ENCODE data around the gene REEP1.

REEP1 gene

DNA sequence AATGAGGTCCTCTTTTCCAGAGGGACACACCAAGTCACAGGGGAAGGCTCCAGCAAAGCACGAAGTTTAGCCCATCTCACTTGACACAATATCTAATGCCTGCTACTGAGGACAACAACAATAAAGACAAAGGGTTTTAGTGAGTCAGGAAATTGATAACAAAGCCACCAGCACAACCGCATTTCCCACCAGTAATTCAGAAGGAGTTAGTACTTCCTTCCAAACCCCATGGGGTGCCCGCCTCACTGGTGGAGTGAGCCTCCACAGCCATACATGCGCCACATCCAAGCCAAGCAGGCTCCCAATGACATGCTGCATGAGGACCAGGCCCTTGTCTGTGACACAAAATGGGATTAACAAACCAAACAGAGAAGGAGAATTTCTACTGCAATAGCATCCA lies 98.1 kb downstream of the REEP1 start:
- Histone ChIP-seq H3K4me1 (ENCODE audit: control insufficient read depth in 2 of 2, insufficient read depth in 1 of 2, low read depth in 1 of 2, low read length in 2 of 2) (peaks cover 8 to 19% of the 10 kb centered on the region in 2 donors), H3K9ac (ENCODE audit: low read depth, low read length, poor library complexity) (no peak overlapping the region), H3K27me3 (ENCODE audit: control insufficient read depth in 3 of 3, insufficient read depth in 3 of 3, low read depth in 1 of 3, low read length in 3 of 3) (peaks cover 0 to 5% (median 0%) of the 10 kb centered on the region in 3 experiments), H2BK5ac (ENCODE audit: low read length) (no peak overlapping the region), H3K18ac (ENCODE audit: low read length) (no peak overlapping the region), H3K9me3 (replicated peaks in 1 of 2; ENCODE audit: control insufficient read depth in 2 of 2, insufficient read depth in 1 of 2, low read depth in 1 of 2, low read length in 2 of 2) (peaks cover under 1 to 1% of the 10 kb centered on the region in 2 donors), H4K91ac (ENCODE audit: low read depth, low read length, poor library complexity) (no peak overlapping the region), H3K27ac (replicated peaks; ENCODE audit: low read length) (no peak overlapping the region), H2BK120ac (ENCODE audit: low read depth, low read length) (no peak overlapping the region), H2AFZ (ENCODE audit: low read length) (no peak overlapping the region), H3K14ac (ENCODE audit: low read length) (no peak overlapping the region), H2BK15ac (ENCODE audit: low read length) (no peak overlapping the region), H2BK12ac (ENCODE audit: low read length) (no peak overlapping the region), H3K36me3 (replicated peaks in 1 of 2; ENCODE audit: control insufficient read depth in 2 of 2, insufficient read depth in 2 of 2, low read length in 2 of 2) (no peaks in the 10 kb centered on the region), H3K23ac (ENCODE audit: low read depth, low read length, poor library complexity) (no peak overlapping the region), H3K4me3 (ENCODE audit: low read length in 2 of 2) (no peak overlapping the region), H3K79me1 (ENCODE audit: low read depth, low read length) (no peaks in the 10 kb centered on the region), H2AK5ac (ENCODE audit: low read depth, low read length) (no peak overlapping the region), H3K4ac (ENCODE audit: low read length) (no peak overlapping the region), H4K8ac (ENCODE audit: low read depth, low read length) (no peak overlapping the region), H3K4me2 (ENCODE audit: insufficient read depth, low read length, poor library complexity, severe bottlenecking) (no peak overlapping the region)
- DNase-seq (ENCODE audit: low spot score) = no peak
- no CpG with 5 or more reads among the region's 4 CpGs for WGBS, 2 donors (ENCODE audit: extremely low coverage in 2 of 2, insufficient read length in 2 of 2, insufficient replicate concordance in 1 of 2)

DNA sequence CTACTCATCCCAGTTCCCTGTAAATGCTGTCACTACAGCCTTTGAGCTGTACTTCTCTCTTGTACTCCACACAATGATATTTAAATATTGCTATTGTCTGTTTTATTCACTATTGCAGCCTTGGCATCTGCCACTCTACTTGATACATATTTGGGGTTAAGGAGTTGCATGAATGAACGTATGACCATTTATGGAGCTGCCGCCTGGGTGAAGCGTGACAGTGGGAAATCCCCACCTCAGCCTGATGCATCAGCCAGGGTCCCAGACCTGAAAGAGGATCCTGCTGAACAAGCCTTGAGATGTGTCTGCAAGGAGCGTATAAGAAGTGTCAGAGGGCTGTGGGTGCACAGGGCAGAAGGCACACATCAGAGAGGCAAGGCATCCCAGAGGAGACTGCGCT lies 99.1 kb downstream of the REEP1 start:
- no peak overlapping the region for H2AFZ ChIP-seq (ENCODE audit: low read length)
- no peak overlapping the region for H2BK120ac ChIP-seq (ENCODE audit: low read depth, low read length)
- H3K79me1 ChIP-seq (ENCODE audit: low read depth, low read length) = no peaks in the 10 kb centered on the region
- no peak overlapping the region for H2BK5ac ChIP-seq (ENCODE audit: low read length)
- no peak overlapping the region for H2BK12ac ChIP-seq (ENCODE audit: low read length)
- H3K27ac ChIP-seq (replicated peaks; ENCODE audit: low read length) = no peak overlapping the region
- no peak for DNase-seq (ENCODE audit: low spot score)
- H3K36me3 ChIP-seq (replicated peaks in 1 of 2; ENCODE audit: control insufficient read depth in 2 of 2, insufficient read depth in 2 of 2, low read length in 2 of 2) = no peaks in the 10 kb centered on the region
- H3K23ac ChIP-seq (ENCODE audit: low read depth, low read length, poor library complexity) = no peak overlapping the region
- H3K4me3 ChIP-seq (ENCODE audit: low read length in 2 of 2) = no peak overlapping the region
- no peak overlapping the region for H3K4ac ChIP-seq (ENCODE audit: low read length)
- H3K9me3 ChIP-seq (replicated peaks in 1 of 2; ENCODE audit: control insufficient read depth in 2 of 2, insufficient read depth in 1 of 2, low read depth in 1 of 2, low read length in 2 of 2) = peaks cover 0 to 1% of the 10 kb centered on the region in 2 donors
- no peak overlapping the region for H3K14ac ChIP-seq (ENCODE audit: low read length)
- H4K91ac ChIP-seq (ENCODE audit: low read depth, low read length, poor library complexity) = no peak overlapping the region
- H3K4me2 ChIP-seq (ENCODE audit: insufficient read depth, low read length, poor library complexity, severe bottlenecking) = no peak overlapping the region
- no peak overlapping the region for H4K8ac ChIP-seq (ENCODE audit: low read depth, low read length)
- no peak overlapping the region for H2BK15ac ChIP-seq (ENCODE audit: low read length)
- H3K4me1 ChIP-seq (ENCODE audit: control insufficient read depth in 2 of 2, insufficient read depth in 1 of 2, low read depth in 1 of 2, low read length in 2 of 2) = peaks cover 12 to 25% of the 10 kb centered on the region in 2 donors
- H3K27me3 ChIP-seq (ENCODE audit: control insufficient read depth in 3 of 3, insufficient read depth in 3 of 3, low read depth in 1 of 3, low read length in 3 of 3) = peaks cover 0 to 5% (median 0%) of the 10 kb centered on the region in 3 experiments
- no peak overlapping the region for H3K9ac ChIP-seq (ENCODE audit: low read depth, low read length, poor library complexity)
- no peak overlapping the region for H2AK5ac ChIP-seq (ENCODE audit: low read depth, low read length)
- no peak overlapping the region for H3K18ac ChIP-seq (ENCODE audit: low read length)
- WGBS, 2 donors (ENCODE audit: extremely low coverage in 2 of 2, insufficient read length in 2 of 2, insufficient replicate concordance in 1 of 2) = no CpG with 5 or more reads among the region's 5 CpGs

DNA sequence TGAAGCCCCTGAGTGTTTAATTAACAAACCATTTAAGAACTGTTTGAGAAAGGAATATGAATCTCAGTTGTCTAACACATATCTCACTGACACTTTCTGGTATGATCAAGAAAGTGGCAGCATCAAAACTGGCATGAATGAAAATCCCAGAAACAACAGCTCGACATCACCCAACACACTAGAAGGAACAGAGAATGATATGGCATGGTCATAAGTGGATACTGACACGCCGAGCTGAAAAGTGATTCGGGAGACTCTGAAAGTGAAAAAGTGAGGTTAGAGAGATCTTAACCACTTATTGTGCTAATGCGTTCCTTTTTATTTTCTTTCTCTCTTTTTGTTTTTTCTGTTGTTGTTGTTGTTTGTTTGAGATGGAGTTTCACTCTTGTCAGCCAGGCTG lies 100.3 kb downstream of the REEP1 start:
- no peak overlapping the region for H2BK120ac ChIP-seq (ENCODE audit: low read depth, low read length)
- H2AFZ ChIP-seq (ENCODE audit: low read length) = no peak overlapping the region
- H3K36me3 ChIP-seq (replicated peaks in 1 of 2; ENCODE audit: control insufficient read depth in 2 of 2, insufficient read depth in 2 of 2, low read length in 2 of 2) = no peaks in the 10 kb centered on the region
- no peak overlapping the region for H3K9ac ChIP-seq (ENCODE audit: low read depth, low read length, poor library complexity)
- no peak overlapping the region for H4K91ac ChIP-seq (ENCODE audit: low read depth, low read length, poor library complexity)
- no peak overlapping the region for H2AK5ac ChIP-seq (ENCODE audit: low read depth, low read length)
- H3K14ac ChIP-seq (ENCODE audit: low read length) = no peak overlapping the region
- no peak overlapping the region for H3K27ac ChIP-seq (replicated peaks; ENCODE audit: low read length)
- no peaks in the 10 kb centered on the region for H3K79me1 ChIP-seq (ENCODE audit: low read depth, low read length)
- H4K8ac ChIP-seq (ENCODE audit: low read depth, low read length) = no peak overlapping the region
- H3K9me3 ChIP-seq (replicated peaks in 1 of 2; ENCODE audit: control insufficient read depth in 2 of 2, insufficient read depth in 1 of 2, low read depth in 1 of 2, low read length in 2 of 2) = peaks cover 0 to 1% of the 10 kb centered on the region in 2 donors
- H3K27me3 ChIP-seq (ENCODE audit: control insufficient read depth in 3 of 3, insufficient read depth in 3 of 3, low read depth in 1 of 3, low read length in 3 of 3) = peaks cover 0 to 5% (median 0%) of the 10 kb centered on the region in 3 experiments
- no peak overlapping the region for H2BK5ac ChIP-seq (ENCODE audit: low read length)
- no peak overlapping the region for H3K4me2 ChIP-seq (ENCODE audit: insufficient read depth, low read length, poor library complexity, severe bottlenecking)
- no peak overlapping the region for H2BK12ac ChIP-seq (ENCODE audit: low read length)
- no peak overlapping the region for H3K4me3 ChIP-seq (ENCODE audit: low read length in 2 of 2)
- no CpG with 5 or more reads among the region's 5 CpGs for WGBS, 2 donors (ENCODE audit: extremely low coverage in 2 of 2, insufficient read length in 2 of 2, insufficient replicate concordance in 1 of 2)
- no peak for DNase-seq (ENCODE audit: low spot score)
- peaks cover 16 to 30% of the 10 kb centered on the region in 2 donors for H3K4me1 ChIP-seq (ENCODE audit: control insufficient read depth in 2 of 2, insufficient read depth in 1 of 2, low read depth in 1 of 2, low read length in 2 of 2)
- no peak overlapping the region for H2BK15ac ChIP-seq (ENCODE audit: low read length)
- no peak overlapping the region for H3K4ac ChIP-seq (ENCODE audit: low read length)
- no peak overlapping the region for H3K18ac ChIP-seq (ENCODE audit: low read length)
- no peak overlapping the region for H3K23ac ChIP-seq (ENCODE audit: low read depth, low read length, poor library complexity)

DNA sequence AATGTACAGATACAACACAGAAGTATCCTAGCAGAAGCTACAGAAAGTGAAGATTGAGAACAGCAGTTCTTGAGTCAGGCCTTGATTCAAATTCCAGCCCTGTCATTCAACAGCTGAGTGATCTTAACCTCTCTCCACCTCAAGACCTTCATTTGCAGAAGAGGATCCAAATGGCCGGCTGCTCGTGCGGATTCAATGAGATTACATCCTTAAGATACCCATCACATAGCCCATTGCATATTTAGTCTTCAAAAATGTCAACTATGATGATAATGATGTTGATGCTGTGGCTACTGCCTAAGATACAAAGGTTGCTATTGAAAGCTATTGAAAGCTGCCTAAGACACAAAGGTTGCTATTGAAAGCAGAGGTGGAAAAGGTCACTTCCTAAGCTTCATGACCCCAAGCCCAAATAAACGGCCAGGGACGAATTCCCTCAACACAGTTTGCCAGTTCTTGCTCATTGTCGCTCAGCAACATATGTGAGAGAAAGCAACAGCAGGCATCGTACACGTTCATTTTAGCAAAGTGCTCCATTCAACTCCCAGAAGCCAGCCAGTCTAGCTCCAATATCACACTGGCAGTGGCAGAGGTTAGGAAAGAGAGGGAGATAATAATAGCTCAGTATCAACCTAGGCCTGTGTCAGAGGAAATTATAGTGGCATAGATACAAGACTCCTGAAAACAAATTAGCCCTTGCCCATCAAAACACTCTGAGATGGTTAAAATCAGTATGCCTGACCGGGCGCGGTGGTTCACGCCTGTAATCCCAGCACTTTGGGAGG lies 102.0 kb downstream of the REEP1 start:
- H4K8ac ChIP-seq (ENCODE audit: low read depth, low read length) = no peak overlapping the region
- peaks cover 0 to 1% of the 10 kb centered on the region in 2 donors for H3K9me3 ChIP-seq (replicated peaks in 1 of 2; ENCODE audit: control insufficient read depth in 2 of 2, insufficient read depth in 1 of 2, low read depth in 1 of 2, low read length in 2 of 2)
- no peak overlapping the region for H3K27ac ChIP-seq (replicated peaks; ENCODE audit: low read length)
- H2AK5ac ChIP-seq (ENCODE audit: low read depth, low read length) = no peak overlapping the region
- no peak overlapping the region for H4K91ac ChIP-seq (ENCODE audit: low read depth, low read length, poor library complexity)
- peaks cover 18 to 38% of the 10 kb centered on the region in 2 donors for H3K4me1 ChIP-seq (ENCODE audit: control insufficient read depth in 2 of 2, insufficient read depth in 1 of 2, low read depth in 1 of 2, low read length in 2 of 2)
- no peak overlapping the region for H2BK12ac ChIP-seq (ENCODE audit: low read length)
- H3K4me3 ChIP-seq (ENCODE audit: low read length in 2 of 2) = no peak overlapping the region
- H3K4me2 ChIP-seq (ENCODE audit: insufficient read depth, low read length, poor library complexity, severe bottlenecking) = no peak overlapping the region
- H3K18ac ChIP-seq (ENCODE audit: low read length) = no peak overlapping the region
- no peaks in the 10 kb centered on the region for H3K27me3 ChIP-seq (ENCODE audit: control insufficient read depth in 3 of 3, insufficient read depth in 3 of 3, low read depth in 1 of 3, low read length in 3 of 3)
- no peaks in the 10 kb centered on the region for H3K36me3 ChIP-seq (replicated peaks in 1 of 2; ENCODE audit: control insufficient read depth in 2 of 2, insufficient read depth in 2 of 2, low read length in 2 of 2)
- no peak overlapping the region for H3K4ac ChIP-seq (ENCODE audit: low read length)
- H3K23ac ChIP-seq (ENCODE audit: low read depth, low read length, poor library complexity) = no peak overlapping the region
- no CpG with 5 or more reads among the region's 12 CpGs for WGBS, 2 donors (ENCODE audit: extremely low coverage in 2 of 2, insufficient read length in 2 of 2, insufficient replicate concordance in 1 of 2)
- no peak overlapping the region for H3K14ac ChIP-seq (ENCODE audit: low read length)
- no peak overlapping the region for H2AFZ ChIP-seq (ENCODE audit: low read length)
- H2BK15ac ChIP-seq (ENCODE audit: low read length) = no peak overlapping the region
- no peak overlapping the region for H2BK120ac ChIP-seq (ENCODE audit: low read depth, low read length)
- no peak overlapping the region for H2BK5ac ChIP-seq (ENCODE audit: low read length)
- peak; percentile 75 for DNase-seq (ENCODE audit: low spot score)
- H3K9ac ChIP-seq (ENCODE audit: low read depth, low read length, poor library complexity) = no peak overlapping the region
- H3K79me1 ChIP-seq (ENCODE audit: low read depth, low read length) = no peaks in the 10 kb centered on the region
